ENCODE measurements around the gene BRI3.

Gene BRI3

GRCh38 chr7:98276241-98276761, 5.2 kb upstream of the BRI3 start:
- TF ChIP-seq CTCF (IDR thresholded peaks at IDR 0.05; ENCODE audit: low read depth, low read length) = no peak
- H3K4me3 ChIP-seq (ENCODE audit: low read depth, low read length) = no peak overlapping the region

GRCh38 chr7:98278408-98278807, 3.1 kb upstream of the BRI3 start:
- H3K4me3 ChIP-seq (ENCODE audit: low read depth, low read length) = no peak overlapping the region
- no peak for TF ChIP-seq CTCF (IDR thresholded peaks at IDR 0.05; ENCODE audit: low read depth, low read length)

- TF ChIP-seq CTCF (IDR thresholded peaks at IDR 0.05; ENCODE audit: low read depth, low read length) = no peak
Observed at GRCh38 chr7:98278936-98279335, 2.5 kb upstream of the BRI3 start.

GRCh38 chr7:98280296-98280695, 1.2 kb upstream of the BRI3 start:
- TF ChIP-seq CTCF (IDR thresholded peaks at IDR 0.05; ENCODE audit: low read depth, low read length) = no peak
- no peak overlapping the region for H3K4me3 ChIP-seq (ENCODE audit: low read depth, low read length)

More at GRCh38 chr7:98278936-98279335, 2.5 kb upstream of the BRI3 start:
- H3K4me3 ChIP-seq (ENCODE audit: low read depth, low read length) = no peak overlapping the region

GRCh38 chr7:98281757-98282606, 496 bp downstream of the BRI3 start:
- TF ChIP-seq CTCF (IDR thresholded peaks at IDR 0.05; ENCODE audit: low read depth, low read length) = no peak

GRCh38 chr7:98282703-98283102, 1.2 kb downstream of the BRI3 start:
- H3K4me3 ChIP-seq (ENCODE audit: low read depth, low read length) = peak overlapping the region; percentile 89
- TF ChIP-seq CTCF (IDR thresholded peaks at IDR 0.05; ENCODE audit: low read depth, low read length) = no peak

More at GRCh38 chr7:98281757-98282606, 496 bp downstream of the BRI3 start:
- H3K4me3 ChIP-seq (ENCODE audit: low read depth, low read length) = peak overlapping the region; percentile 89
